ENCODE results near the gene YIPF5. TPM values are rescaled to one million over a fixed set of nuclear protein-coding genes. Genes with fewer than 3 reads are reported as not detected.
A peak's percentile ranks its signal among the peaks of the same experiment; 100 is the strongest.

YIPF5 gene
- total RNA-seq, 1 donor from 2014 or later, result 65.3 TPM

DNA sequence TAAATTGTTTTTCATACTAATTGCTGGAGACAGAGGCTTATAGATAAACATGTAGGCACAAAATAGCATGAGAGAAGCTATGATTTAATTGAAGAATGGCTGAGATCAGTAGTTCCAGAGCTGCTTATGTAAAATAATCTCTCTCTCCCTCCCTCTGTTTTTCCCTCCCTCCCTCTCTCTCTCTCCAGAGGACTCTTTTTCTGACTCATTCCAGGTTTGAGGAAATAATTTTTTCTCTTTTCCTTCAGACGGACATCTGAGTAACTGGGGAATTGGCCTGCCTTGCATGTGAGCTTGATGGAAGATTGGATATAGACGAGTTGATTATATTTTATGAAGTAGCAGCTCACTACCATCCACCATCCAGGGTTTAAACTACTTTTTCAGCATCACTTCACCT lies 35.7 kb upstream of the YIPF5 start:
- peaks cover 66% of the 10 kb centered on the region for H3K27me3 Mint-ChIP-seq
- no peaks in the 10 kb centered on the region for H3K36me3 Mint-ChIP-seq
- peak overlapping the region; percentile 63 for H3K4me3 Mint-ChIP-seq
- no peak for DNase-seq (ENCODE audit: extremely low spot score, unreplicated experiment)
- H3K9me3 Mint-ChIP-seq, result no peaks in the 10 kb centered on the region
- TF ChIP-seq, protein P1, sequence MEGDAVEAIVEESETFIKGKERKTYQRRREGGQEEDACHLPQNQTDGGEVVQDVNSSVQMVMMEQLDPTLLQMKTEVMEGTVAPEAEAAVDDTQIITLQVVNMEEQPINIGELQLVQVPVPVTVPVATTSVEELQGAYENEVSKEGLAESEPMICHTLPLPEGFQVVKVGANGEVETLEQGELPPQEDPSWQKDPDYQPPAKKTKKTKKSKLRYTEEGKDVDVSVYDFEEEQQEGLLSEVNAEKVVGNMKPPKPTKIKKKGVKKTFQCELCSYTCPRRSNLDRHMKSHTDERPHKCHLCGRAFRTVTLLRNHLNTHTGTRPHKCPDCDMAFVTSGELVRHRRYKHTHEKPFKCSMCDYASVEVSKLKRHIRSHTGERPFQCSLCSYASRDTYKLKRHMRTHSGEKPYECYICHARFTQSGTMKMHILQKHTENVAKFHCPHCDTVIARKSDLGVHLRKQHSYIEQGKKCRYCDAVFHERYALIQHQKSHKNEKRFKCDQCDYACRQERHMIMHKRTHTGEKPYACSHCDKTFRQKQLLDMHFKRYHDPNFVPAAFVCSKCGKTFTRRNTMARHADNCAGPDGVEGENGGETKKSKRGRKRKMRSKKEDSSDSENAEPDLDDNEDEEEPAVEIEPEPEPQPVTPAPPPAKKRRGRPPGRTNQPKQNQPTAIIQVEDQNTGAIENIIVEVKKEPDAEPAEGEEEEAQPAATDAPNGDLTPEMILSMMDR (conservative IDR thresholded peaks at IDR 0.05), result no peak
- H3K4me1 Mint-ChIP-seq (ENCODE audit: unreplicated experiment), result peaks cover 19% of the 10 kb centered on the region
- H3K27ac Mint-ChIP-seq, result no peak overlapping the region

DNA sequence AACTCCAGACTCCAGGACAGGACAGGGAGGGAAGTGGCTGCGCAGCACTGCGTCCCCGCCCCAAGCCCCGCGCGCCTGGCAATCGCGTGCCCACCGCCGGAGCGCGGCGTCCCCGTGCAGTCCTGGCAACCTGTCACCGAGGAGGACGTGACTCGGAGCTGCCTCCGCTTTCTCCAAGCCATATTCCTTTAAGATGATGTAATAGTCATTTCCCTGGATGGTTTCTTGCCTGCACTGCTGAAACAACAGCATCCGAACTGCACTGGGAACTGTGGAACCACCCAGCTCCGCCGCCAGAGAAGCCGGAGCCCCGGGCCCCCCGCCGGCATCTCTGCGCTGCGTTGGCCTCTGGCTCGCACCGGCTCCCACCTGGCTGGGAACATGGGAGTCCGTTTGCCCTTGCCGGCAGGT lies 34.7 kb upstream of the YIPF5 start:
- TF ChIP-seq, protein P1 (conservative IDR thresholded peaks at IDR 0.05), result peak; percentile 16
- H3K27me3 Mint-ChIP-seq, result peaks cover 64% of the 10 kb centered on the region
- DNase-seq (ENCODE audit: extremely low spot score, unreplicated experiment), result peak; percentile 74
- no peaks in the 10 kb centered on the region for H3K36me3 Mint-ChIP-seq
- no peak overlapping the region for H3K27ac Mint-ChIP-seq
- peaks cover 19% of the 10 kb centered on the region for H3K4me1 Mint-ChIP-seq (ENCODE audit: unreplicated experiment)
- H3K9me3 Mint-ChIP-seq, result no peaks in the 10 kb centered on the region
- H3K4me3 Mint-ChIP-seq, result peak overlapping the region; percentile 85

DNA sequence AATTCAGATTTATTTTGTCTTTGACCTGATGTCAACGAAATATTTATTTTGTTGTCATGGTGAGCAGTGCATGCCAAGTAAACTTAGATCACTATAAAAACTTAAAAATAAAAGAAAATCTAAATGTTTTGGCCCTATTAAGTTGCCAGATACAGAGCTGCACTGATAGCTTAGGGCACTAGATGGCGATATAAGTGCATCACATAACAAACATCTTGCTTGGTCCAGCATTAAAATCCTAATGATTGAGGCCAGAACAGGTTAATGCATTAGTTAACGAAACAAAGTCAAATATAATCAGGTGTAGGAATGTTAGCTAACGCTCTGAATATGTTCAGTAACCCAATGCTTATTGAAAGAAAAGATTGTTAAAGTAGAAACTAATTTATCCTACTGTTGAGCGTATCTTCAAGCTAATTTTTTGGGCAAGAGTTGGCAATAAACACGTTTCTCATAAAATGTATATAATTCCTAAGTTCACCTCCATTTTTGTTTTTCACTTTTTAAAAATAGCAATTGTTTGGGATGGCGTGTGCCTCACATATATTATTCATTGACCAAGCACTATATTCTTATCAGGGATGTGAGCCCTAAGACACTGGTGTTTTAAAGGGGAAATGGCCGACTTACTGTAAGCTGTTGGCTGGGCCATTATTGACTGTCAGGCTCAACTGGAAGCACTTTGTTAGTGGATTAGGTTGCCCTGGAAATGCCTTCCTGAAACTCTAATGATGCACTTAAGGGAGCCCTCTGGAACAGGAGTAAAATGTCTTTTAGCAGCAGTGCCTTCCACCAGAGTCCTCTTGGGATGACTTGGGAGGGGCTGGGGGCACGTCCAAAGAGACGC lies 33.5 kb upstream of the YIPF5 start:
- H3K27ac Mint-ChIP-seq, result no peak overlapping the region
- peak overlapping the region; percentile 85 for H3K4me3 Mint-ChIP-seq
- H3K27me3 Mint-ChIP-seq, result peaks cover 64% of the 10 kb centered on the region
- H3K4me1 Mint-ChIP-seq (ENCODE audit: unreplicated experiment), result peaks cover 23% of the 10 kb centered on the region
- H3K36me3 Mint-ChIP-seq, result no peaks in the 10 kb centered on the region
- TF ChIP-seq, protein P1 (conservative IDR thresholded peaks at IDR 0.05), result peak; percentile 99
- no peaks in the 10 kb centered on the region for H3K9me3 Mint-ChIP-seq
- DNase-seq (ENCODE audit: extremely low spot score, unreplicated experiment), result no peak

DNA sequence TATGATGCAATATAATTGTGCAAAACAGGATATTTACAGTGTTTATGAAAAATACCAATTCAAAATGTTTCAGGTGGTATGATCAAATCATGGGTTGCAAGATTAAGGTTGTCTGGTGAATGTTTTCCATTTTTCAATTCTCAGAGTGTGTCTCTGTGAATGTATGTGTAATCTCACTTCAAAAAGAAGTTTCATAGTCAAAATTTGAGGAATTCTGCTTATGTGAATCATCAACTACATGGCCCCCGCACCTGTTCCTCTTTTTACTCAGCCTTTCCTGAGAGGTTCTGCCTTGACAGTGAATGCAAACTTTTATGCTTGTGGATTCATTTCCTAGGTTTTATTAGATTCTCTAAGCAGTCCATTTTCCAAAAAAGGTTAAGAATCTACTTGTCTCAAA lies 32.3 kb upstream of the YIPF5 start:
- Mint-ChIP-seq H3K4me1 (ENCODE audit: unreplicated experiment) (peaks cover 28% of the 10 kb centered on the region), H3K27me3 (peaks cover 61% of the 10 kb centered on the region), H3K36me3 (no peaks in the 10 kb centered on the region), H3K9me3 (no peaks in the 10 kb centered on the region), H3K4me3 (no peak overlapping the region), H3K27ac (no peak overlapping the region)
- TF ChIP-seq, protein P1 (conservative IDR thresholded peaks at IDR 0.05), result no peak
- no peak for DNase-seq (ENCODE audit: extremely low spot score, unreplicated experiment)

DNA sequence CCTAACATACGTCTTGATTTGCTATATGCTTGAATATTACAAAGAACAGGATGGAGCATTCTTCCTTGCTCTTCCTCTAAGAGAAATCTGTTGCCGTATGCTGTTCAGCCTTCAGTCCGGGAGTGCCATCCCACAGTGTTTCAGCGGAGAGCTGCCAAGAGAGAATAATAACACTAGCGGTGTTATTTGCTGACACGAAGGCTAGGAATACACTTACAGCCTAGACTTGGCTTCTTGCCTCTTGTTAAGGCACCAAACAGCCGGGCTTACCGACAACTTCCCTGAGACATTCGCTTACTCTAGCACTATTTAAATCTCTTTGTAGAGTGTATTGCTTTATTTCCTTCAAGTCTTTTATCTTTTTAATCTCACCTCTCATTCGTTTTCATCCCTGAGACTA lies 31.6 kb upstream of the YIPF5 start:
- H3K27ac Mint-ChIP-seq, result no peak overlapping the region
- H3K4me1 Mint-ChIP-seq (ENCODE audit: unreplicated experiment), result peaks cover 28% of the 10 kb centered on the region
- DNase-seq (ENCODE audit: extremely low spot score, unreplicated experiment), result no peak
- H3K9me3 Mint-ChIP-seq, result no peaks in the 10 kb centered on the region
- no peaks in the 10 kb centered on the region for H3K36me3 Mint-ChIP-seq
- peaks cover 55% of the 10 kb centered on the region for H3K27me3 Mint-ChIP-seq
- H3K4me3 Mint-ChIP-seq, result no peak overlapping the region
- TF ChIP-seq, protein P1 (conservative IDR thresholded peaks at IDR 0.05), result no peak
